ENCODE results near the gene AKT3. TPM values are rescaled to one million over a fixed set of nuclear protein-coding genes. Genes with fewer than 3 reads are reported as not detected.

Gene AKT3
- total RNA-seq, 1 experiment from 2014 or later: 18.7 TPM

DNA sequence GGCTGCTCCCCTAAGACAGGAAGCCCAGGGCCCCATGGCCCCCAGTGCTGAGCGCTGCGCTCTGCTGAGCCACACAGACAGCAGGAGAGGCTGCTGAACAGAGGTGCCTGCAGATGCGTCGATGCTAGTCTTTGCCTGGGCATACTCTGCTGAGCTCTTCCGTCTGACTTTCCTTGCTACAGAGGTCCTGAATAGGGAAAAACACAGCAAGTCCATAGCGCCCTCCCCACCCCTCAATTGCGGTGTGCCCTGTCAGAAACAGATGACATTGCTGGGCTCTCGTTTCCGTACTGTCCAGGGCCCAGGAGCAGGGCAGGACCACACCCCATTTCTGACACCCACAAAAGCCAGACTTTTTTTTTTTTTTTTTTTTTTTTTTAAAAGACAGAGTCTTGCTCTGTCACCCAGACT, 341.7 kb downstream of the AKT3 start:
- intact Hi-C loops (cut with micrococcal nuclease): no loop called here
- TF ChIP-seq EZH2phosphoT487 (IDR thresholded peaks at IDR 0.05; ENCODE audit: borderline replicate concordance, low read length): no peak
- TF ChIP-seq, protein P1, sequence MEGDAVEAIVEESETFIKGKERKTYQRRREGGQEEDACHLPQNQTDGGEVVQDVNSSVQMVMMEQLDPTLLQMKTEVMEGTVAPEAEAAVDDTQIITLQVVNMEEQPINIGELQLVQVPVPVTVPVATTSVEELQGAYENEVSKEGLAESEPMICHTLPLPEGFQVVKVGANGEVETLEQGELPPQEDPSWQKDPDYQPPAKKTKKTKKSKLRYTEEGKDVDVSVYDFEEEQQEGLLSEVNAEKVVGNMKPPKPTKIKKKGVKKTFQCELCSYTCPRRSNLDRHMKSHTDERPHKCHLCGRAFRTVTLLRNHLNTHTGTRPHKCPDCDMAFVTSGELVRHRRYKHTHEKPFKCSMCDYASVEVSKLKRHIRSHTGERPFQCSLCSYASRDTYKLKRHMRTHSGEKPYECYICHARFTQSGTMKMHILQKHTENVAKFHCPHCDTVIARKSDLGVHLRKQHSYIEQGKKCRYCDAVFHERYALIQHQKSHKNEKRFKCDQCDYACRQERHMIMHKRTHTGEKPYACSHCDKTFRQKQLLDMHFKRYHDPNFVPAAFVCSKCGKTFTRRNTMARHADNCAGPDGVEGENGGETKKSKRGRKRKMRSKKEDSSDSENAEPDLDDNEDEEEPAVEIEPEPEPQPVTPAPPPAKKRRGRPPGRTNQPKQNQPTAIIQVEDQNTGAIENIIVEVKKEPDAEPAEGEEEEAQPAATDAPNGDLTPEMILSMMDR (conservative IDR thresholded peaks at IDR 0.05; ENCODE audit: low read depth, low read length): no peak
- TF ChIP-seq EZH2 (IDR thresholded peaks at IDR 0.05; ENCODE audit: low read length, unreplicated experiment): no peak
- ATAC-seq: no peak
- Histone ChIP-seq H3K4me1 (ENCODE audit: insufficient read depth, low read length) (no peaks in the 10 kb centered on the region), H3K27ac (ENCODE audit: low read length) (no peak overlapping the region), H3K9me3 (ENCODE audit: low read length) (no peaks in the 10 kb centered on the region), H3K4me3 (ENCODE audit: low read length) (no peak overlapping the region), H4K20me1 (ENCODE audit: low read length) (no peaks in the 10 kb centered on the region), H3K9ac (ENCODE audit: low read length) (no peak overlapping the region), H3F3A (ENCODE audit: low read length, unreplicated experiment) (no peaks in the 10 kb centered on the region), H3K79me2 (ENCODE audit: low read length) (no peaks in the 10 kb centered on the region), H3K9me2 (replicated peaks; ENCODE audit: low read length) (no peaks in the 10 kb centered on the region), H3K4me2 (ENCODE audit: low read length) (no peak overlapping the region), H2AFZ (ENCODE audit: low read length) (no peak overlapping the region), H3K27me3 (ENCODE audit: low read length) (no peaks in the 10 kb centered on the region), H3K36me3 (ENCODE audit: low read depth, low read length) (no peaks in the 10 kb centered on the region)
- POLR2A ChIA-PET (ENCODE audit: unreplicated experiment): no interaction called here
- no TSS peak for BruUV-seq (replicated peaks)
- CTCF ChIA-PET: no interaction called here
- no peak for DNase-seq

DNA sequence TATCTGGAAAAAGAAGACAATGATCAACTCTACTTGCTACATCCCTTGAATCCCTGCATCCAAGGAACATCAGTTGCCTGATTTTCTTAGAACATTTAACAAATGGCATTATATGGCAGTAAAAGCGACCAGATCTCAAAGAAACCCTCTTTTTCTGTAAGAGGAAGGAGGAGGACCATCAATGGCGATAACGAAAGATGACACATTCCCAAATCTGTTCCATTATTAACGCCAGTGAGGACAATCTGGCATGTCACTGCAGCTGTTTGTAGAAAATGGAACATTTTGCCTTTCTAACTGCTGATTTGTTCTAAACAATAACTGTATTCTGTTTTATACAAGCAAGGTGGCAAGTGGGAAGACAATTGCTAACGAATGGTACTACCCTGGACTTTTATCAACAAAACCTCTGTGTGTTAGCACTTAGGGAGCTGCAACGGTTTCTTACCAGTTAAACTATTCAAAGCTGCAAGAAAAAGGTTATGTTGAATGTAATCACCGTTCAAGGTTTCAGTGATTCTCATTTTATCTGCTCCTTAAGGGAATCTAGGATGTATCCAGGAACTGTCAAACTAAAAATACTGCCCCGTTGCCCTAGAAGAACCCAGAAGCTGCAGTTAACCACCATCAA, 342.3 kb downstream of the AKT3 start:
- no peaks in the 10 kb centered on the region for H3K9me2 ChIP-seq (replicated peaks; ENCODE audit: low read length)
- H3F3A ChIP-seq (ENCODE audit: low read length, unreplicated experiment): no peaks in the 10 kb centered on the region
- no peak overlapping the region for H3K9ac ChIP-seq (ENCODE audit: low read length)
- no peak for TF ChIP-seq EZH2phosphoT487 (IDR thresholded peaks at IDR 0.05; ENCODE audit: borderline replicate concordance, low read length)
- TF ChIP-seq, protein P1 (conservative IDR thresholded peaks at IDR 0.05; ENCODE audit: low read depth, low read length): no peak
- TF ChIP-seq EZH2 (IDR thresholded peaks at IDR 0.05; ENCODE audit: low read length, unreplicated experiment): no peak
- intact Hi-C loops (cut with micrococcal nuclease): no loop called here
- no peaks in the 10 kb centered on the region for H3K36me3 ChIP-seq (ENCODE audit: low read depth, low read length)
- no peak overlapping the region for H2AFZ ChIP-seq (ENCODE audit: low read length)
- ATAC-seq: no peak
- CTCF ChIA-PET: no interaction called here
- POLR2A ChIA-PET (ENCODE audit: unreplicated experiment): no interaction called here
- no peak for DNase-seq
- H3K79me2 ChIP-seq (ENCODE audit: low read length): no peaks in the 10 kb centered on the region
- H3K4me3 ChIP-seq (ENCODE audit: low read length): no peak overlapping the region
- no peak overlapping the region for H3K4me2 ChIP-seq (ENCODE audit: low read length)
- no TSS peak for BruUV-seq (replicated peaks)
- no peaks in the 10 kb centered on the region for H3K9me3 ChIP-seq (ENCODE audit: low read length)
- H3K27me3 ChIP-seq (ENCODE audit: low read length): no peaks in the 10 kb centered on the region
- no peaks in the 10 kb centered on the region for H3K4me1 ChIP-seq (ENCODE audit: insufficient read depth, low read length)
- no peak overlapping the region for H3K27ac ChIP-seq (ENCODE audit: low read length)
- no peaks in the 10 kb centered on the region for H4K20me1 ChIP-seq (ENCODE audit: low read length)

DNA sequence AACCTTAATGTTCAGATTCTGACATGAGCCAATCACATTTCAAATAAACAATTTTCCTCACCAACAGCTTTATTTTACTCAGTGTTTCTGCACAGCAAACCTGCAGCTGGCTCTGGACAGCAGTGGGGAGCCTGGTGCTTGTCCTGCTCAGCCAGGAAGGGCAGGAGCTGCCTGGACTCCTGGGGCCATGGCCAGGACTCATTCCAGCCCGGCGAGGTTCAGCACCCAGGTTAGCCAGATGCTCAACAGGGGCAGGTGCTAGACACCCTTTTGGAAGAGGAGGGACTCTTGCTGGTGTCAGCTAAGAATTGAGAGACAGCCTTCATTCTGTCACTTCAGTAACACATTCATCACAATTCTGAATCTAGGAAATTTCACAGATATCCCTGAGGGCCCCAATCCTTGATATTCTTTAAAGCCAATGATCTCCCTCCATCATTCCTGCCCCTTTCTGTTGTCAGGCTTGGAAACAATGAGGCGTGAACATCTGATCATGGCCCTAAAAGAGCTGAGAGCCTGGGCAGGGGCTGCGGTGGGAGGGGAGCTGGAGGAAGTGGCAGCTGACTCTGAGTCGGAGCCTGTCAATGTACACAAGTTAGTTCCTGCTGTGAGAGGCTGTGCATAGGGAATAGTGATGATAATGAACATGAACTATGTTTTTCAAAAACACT, 342.9 kb downstream of the AKT3 start:
- no peak overlapping the region for H3K4me3 ChIP-seq (ENCODE audit: low read length)
- no peaks in the 10 kb centered on the region for H3K9me3 ChIP-seq (ENCODE audit: low read length)
- DNase-seq (no peak), ATAC-seq (peak; percentile 52)
- POLR2A ChIA-PET (ENCODE audit: unreplicated experiment): interaction anchor here (0.5 kb wide), 1 partner anchor 402 kb away, joined by 3 read pairs; no protein-coding TSS in a partner anchor
- BruUV-seq (replicated peaks): no TSS peak
- no peaks in the 10 kb centered on the region for H3K4me1 ChIP-seq (ENCODE audit: insufficient read depth, low read length)
- no peak overlapping the region for H2AFZ ChIP-seq (ENCODE audit: low read length)
- CTCF ChIA-PET: no interaction called here
- H3K79me2 ChIP-seq (ENCODE audit: low read length): no peaks in the 10 kb centered on the region
- H3K9me2 ChIP-seq (replicated peaks; ENCODE audit: low read length): no peaks in the 10 kb centered on the region
- no peaks in the 10 kb centered on the region for H4K20me1 ChIP-seq (ENCODE audit: low read length)
- H3K27ac ChIP-seq (ENCODE audit: low read length): no peak overlapping the region
- H3F3A ChIP-seq (ENCODE audit: low read length, unreplicated experiment): no peaks in the 10 kb centered on the region
- no peak overlapping the region for H3K4me2 ChIP-seq (ENCODE audit: low read length)
- intact Hi-C loops (cut with micrococcal nuclease): no loop called here
- H3K9ac ChIP-seq (ENCODE audit: low read length): no peak overlapping the region
- no peaks in the 10 kb centered on the region for H3K27me3 ChIP-seq (ENCODE audit: low read length)
- no peaks in the 10 kb centered on the region for H3K36me3 ChIP-seq (ENCODE audit: low read depth, low read length)
- TF ChIP-seq EZH2 (IDR thresholded peaks at IDR 0.05; ENCODE audit: low read length, unreplicated experiment) (no peak), EZH2phosphoT487 (IDR thresholded peaks at IDR 0.05; ENCODE audit: borderline replicate concordance, low read length) (no peak)
- TF ChIP-seq, protein P1 (conservative IDR thresholded peaks at IDR 0.05; ENCODE audit: low read depth, low read length): no peak
